Activated naive CD8-positive, alpha-beta T cell treated with anti-CD3 and anti-CD28 coated beads, Interleukin-2, amount 10 ng/mL, durations not matched to agents 7 days and 5 days (primary cell): Measurements from ENCODE around the gene AVPR1B. TPM values are rescaled to one million over a fixed set of nuclear protein-coding genes. Genes with fewer than 3 reads are reported as not detected.

Experiments
- ATAC-seq: fragments of 150-1000 bp; cut with Tn5 transposase; one replicate; pipeline ENCODE4 v1.10.0; 2021; ENCODE audit warnings: low read depth, moderate library complexity
- POLR2A ChIA-PET: fragments of 350-600 bp; sonication (Branson Sonifier 250); formaldehyde crosslinking; loops from one replicate; lab custom pipeline; 2021; ENCODE audit warnings: antibody characterized with exemption; lab: Charles Lee
- DNase-seq: peaks from one replicate; pipeline ENCODE4 v3.0.0; 2021
- H3K27ac Mint-ChIP-seq: one replicate; pipeline ENCODE4 v1.8.0; 2022; ENCODE audit warnings: mild to moderate bottlenecking, mixed read lengths
- H3K27me3 Mint-ChIP-seq: one replicate; pipeline ENCODE4 v1.8.0; 2022; ENCODE audit warnings: mild to moderate bottlenecking, moderate library complexity, mixed read lengths
- H3K36me3 Mint-ChIP-seq: one replicate; pipeline ENCODE4 v1.8.0; 2021; ENCODE audit warnings: mild to moderate bottlenecking, mixed read lengths
- H3K4me1 Mint-ChIP-seq: one replicate; pipeline ENCODE4 v1.8.0; 2021; ENCODE audit warnings: mixed read lengths
- H3K4me3 Mint-ChIP-seq: one replicate; pipeline ENCODE4 v1.8.0; 2022; ENCODE audit warnings: mild to moderate bottlenecking, moderate library complexity, mixed read lengths
- H3K9me3 Mint-ChIP-seq: one replicate; pipeline ENCODE4 v1.8.0; 2021; ENCODE audit warnings: mixed read lengths
- total RNA-seq, 2 experiments: library from RNA; stranded (reverse); gene quantifications; one replicate each; pipeline ENCODE4 v1.2.3, GENCODE V29; 2021

Gene AVPR1B
- total RNA-seq = not detected

DNA sequence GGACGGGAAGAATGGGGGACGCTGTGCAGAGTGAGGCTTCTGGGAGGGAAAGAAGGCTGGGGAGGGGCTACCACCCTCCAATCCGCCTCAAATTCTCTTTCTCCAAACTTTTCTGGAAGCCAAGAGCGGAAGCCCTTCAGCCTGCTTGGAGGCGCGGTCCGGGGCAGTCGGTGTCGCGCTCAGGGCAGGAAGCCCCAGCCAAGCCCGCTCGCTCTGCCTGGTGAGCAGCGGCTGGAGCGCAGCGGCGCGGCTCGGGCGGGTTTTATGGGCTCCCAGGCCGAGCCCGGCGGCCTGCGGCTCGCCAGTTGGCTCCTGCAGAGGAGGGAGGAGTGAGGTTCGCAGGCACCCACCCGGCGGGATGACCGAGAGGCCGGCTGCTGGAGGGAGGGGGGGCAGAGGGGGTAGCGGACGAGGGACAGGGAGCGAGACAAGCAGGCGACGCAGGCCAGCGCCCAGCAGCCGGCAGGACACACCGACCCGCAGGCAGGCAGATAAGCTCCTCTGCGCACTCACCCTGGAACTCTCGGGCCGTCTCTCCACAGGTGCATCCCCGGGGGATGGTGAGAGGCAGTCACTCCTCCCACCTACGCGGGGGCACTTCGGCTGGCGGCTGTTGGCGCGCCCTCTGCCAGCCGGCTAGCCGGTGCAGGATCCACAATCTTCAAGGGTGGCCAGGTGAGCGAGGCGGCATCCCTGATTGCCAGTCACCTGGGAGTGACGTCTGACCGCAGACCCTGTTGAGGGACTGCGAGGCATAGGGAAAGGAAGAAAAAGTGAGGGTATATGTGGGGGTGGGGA, at the start of gene AVPR1B:
Gene AVPR1B (minus strand): TSS at position 238 of the 798 bp plus-strand sequence. CDS start 498 bp downstream, outside the sequence.
- ATAC-seq (peak; percentile 83), DNase-seq (peak; percentile 46)
- Mint-ChIP-seq H3K4me3 (peak within 1 kb of the TSS; percentile 62), H3K9me3 (peaks cover 8% of the 10 kb centered on the region), H3K27me3 (peaks cover 59% of the 10 kb centered on the region), H3K4me1 (peaks cover 7% of the 10 kb centered on the region), H3K27ac (no peak within 1 kb of the TSS), H3K36me3 (no peaks in the 10 kb centered on the region)
- POLR2A ChIA-PET = no interaction called here

DNA sequence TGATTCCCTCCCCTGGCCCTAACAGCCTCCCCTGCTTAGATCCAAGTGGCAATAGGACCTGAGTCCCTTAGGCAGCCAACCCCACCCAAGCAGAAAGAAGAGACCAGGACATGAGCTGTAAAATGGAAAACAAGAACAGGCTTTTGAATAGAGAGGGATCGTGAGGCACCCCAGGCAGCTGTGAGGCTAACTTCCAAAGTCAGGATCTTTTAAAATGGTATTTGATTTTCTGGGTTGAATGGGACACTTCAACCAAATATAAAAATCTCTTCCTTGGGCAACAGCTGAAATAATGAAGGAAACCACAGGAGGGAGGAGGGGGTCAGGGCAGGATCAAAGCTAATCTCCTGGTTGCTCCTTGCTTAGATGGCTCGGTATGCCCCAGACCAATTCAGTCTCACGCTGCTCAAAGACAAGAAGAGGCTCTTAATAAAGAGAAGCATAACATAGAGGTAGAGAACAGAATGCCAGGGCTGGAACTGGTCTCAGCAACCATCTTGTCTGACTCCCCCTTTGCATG, 28.6 kb upstream of the AVPR1B start:
- Mint-ChIP-seq H3K4me1 (peaks cover 6% of the 10 kb centered on the region), H3K4me3 (no peak overlapping the region), H3K36me3 (no peaks in the 10 kb centered on the region), H3K27me3 (peaks cover 28% of the 10 kb centered on the region), H3K27ac (no peak overlapping the region), H3K9me3 (no peaks in the 10 kb centered on the region)
- ATAC-seq (no peak), DNase-seq (no peak)
- POLR2A ChIA-PET = no interaction called here

- H3K4me3 Mint-ChIP-seq = no peak overlapping the region
- no peak overlapping the region for H3K27ac Mint-ChIP-seq
- H3K27me3 Mint-ChIP-seq = peaks cover 37% of the 10 kb centered on the region
- POLR2A ChIA-PET = no interaction called here
- no peak for ATAC-seq
- peaks cover 6% of the 10 kb centered on the region for H3K4me1 Mint-ChIP-seq
- DNase-seq = no peak
- no peaks in the 10 kb centered on the region for H3K9me3 Mint-ChIP-seq
- H3K36me3 Mint-ChIP-seq = no peaks in the 10 kb centered on the region
Observed at GRCh38 chr1:206144605-206145004, 27.4 kb upstream of the AVPR1B start.

DNA sequence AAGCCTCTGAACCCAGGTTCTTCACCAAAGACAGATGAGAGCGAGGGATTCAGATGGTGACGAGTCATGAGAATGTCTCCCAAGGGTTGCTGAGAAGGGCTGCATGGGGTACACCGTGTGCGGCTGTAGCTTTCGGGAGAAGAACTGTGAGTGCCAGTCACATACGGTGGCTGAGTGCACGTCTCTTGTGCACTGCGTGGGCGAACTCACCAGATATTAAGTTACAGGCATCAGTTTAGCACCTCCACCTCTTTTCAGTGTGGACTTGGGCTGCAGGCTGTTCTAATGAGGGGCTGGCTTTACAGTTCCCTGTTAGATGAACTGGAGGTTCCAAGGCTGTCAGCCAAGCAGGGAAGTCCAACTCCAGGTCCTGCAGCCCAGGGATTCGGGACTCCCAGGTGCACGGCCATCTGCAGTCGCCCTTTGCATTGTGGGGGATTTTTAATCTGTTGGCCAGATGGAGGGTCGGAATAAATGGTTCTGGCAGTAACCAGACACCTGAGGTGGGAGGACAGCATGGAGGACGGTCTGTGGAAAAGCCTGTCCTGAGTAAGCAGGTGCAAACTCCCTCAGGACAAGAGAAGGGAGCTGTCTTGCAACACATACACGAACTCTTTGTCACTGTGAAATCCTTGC, 26.5 kb upstream of the AVPR1B start:
- Mint-ChIP-seq H3K27ac (no peak overlapping the region), H3K27me3 (peaks cover 42% of the 10 kb centered on the region), H3K36me3 (no peaks in the 10 kb centered on the region)

GRCh38 chr1:206142770-206143169, 25.6 kb upstream of the AVPR1B start:
- H3K27me3 Mint-ChIP-seq = peaks cover 46% of the 10 kb centered on the region

More for the DNA sequence above, 26.5 kb upstream of the AVPR1B start:
- POLR2A ChIA-PET = no interaction called here
- Mint-ChIP-seq H3K4me1 (peaks cover 6% of the 10 kb centered on the region), H3K9me3 (no peaks in the 10 kb centered on the region), H3K4me3 (no peak overlapping the region)
- no peak for ATAC-seq
- DNase-seq = no peak

DNA sequence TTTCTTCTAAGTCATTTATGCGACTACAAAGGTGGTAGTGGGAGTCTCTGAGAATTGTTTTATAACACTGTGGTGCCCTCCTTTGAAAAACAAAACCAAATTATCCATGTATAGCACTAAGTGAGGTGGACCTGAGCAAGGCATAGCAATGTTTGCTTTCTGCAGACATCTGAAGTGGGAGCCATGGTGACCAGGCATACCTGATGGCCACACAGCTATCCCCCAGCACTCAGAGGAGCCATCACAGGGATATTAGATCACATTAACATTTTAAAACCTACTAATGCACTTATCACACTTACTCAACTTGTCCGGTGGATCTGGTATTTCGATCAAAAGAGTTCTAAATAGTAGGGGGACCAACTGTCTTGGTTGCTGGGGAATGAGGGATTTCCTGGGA, 24.8 kb upstream of the AVPR1B start:
- Mint-ChIP-seq H3K4me1 (peaks cover 6% of the 10 kb centered on the region), H3K36me3 (no peaks in the 10 kb centered on the region), H3K4me3 (no peak overlapping the region), H3K27ac (no peak overlapping the region), H3K27me3 (peaks cover 50% of the 10 kb centered on the region), H3K9me3 (no peaks in the 10 kb centered on the region)
- no peak for ATAC-seq
- no peak for DNase-seq
- POLR2A ChIA-PET = interaction anchor here (0.7 kb wide), 1 partner anchor 1941 kb away, joined by 3 read pairs; no protein-coding TSS in a partner anchor

More at GRCh38 chr1:206142770-206143169, 25.6 kb upstream of the AVPR1B start:
- ATAC-seq (no peak), DNase-seq (no peak)
- Mint-ChIP-seq H3K36me3 (no peaks in the 10 kb centered on the region), H3K9me3 (no peaks in the 10 kb centered on the region), H3K4me1 (peaks cover 6% of the 10 kb centered on the region), H3K4me3 (no peak overlapping the region), H3K27ac (no peak overlapping the region)
- POLR2A ChIA-PET = no interaction called here

- H3K9me3 Mint-ChIP-seq = no peaks in the 10 kb centered on the region
- no peak for ATAC-seq
- no peak overlapping the region for H3K4me3 Mint-ChIP-seq
- peaks cover 35% of the 10 kb centered on the region for H3K27me3 Mint-ChIP-seq
- POLR2A ChIA-PET = no interaction called here
- H3K36me3 Mint-ChIP-seq = no peaks in the 10 kb centered on the region
- peaks cover 2% of the 10 kb centered on the region for H3K4me1 Mint-ChIP-seq
- DNase-seq = no peak
- no peak overlapping the region for H3K27ac Mint-ChIP-seq
Observed at GRCh38 chr1:206136241-206136640, 19.1 kb upstream of the AVPR1B start.

GRCh38 chr1:206135248-206135647, 18.1 kb upstream of the AVPR1B start:
- Mint-ChIP-seq H3K36me3 (no peaks in the 10 kb centered on the region), H3K4me3 (no peak overlapping the region), H3K9me3 (no peaks in the 10 kb centered on the region), H3K4me1 (no peaks in the 10 kb centered on the region), H3K27ac (no peak overlapping the region), H3K27me3 (peaks cover 31% of the 10 kb centered on the region)
- ATAC-seq (no peak), DNase-seq (no peak)
- POLR2A ChIA-PET = no interaction called here

DNA sequence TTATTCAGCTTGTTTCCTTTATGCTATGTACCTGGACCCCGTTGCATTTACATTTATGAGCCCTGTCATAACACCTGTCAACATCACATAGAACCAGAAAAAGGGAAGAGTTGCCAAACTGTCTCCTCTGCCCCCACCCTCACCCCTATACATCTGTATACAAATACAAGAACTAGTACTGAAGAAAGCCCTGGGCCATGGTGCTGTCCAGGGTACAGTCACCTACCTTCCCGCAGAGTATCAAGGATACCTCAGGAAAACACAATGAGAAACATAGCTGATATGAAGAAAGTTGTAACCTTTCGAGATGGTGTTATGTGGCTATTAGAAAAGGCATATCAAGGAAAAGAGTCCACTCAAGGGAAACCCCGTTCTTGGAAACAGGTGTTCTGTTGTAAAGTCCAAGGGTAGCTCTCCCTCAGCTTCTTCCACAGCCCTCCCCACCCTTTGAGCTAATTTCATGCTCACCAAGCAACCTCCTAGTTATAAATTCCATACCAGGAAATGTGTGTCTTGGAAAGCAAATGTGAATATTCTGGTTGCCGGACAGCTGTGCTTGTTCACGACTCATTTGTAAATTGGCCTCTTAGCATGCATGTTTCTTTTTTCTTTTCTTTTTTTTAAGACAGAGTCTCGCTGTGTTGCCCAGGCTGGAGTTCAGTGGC, 16.7 kb upstream of the AVPR1B start:
- POLR2A ChIA-PET = no interaction called here
- Mint-ChIP-seq H3K27me3 (peaks cover 27% of the 10 kb centered on the region), H3K4me3 (no peak overlapping the region), H3K36me3 (no peaks in the 10 kb centered on the region), H3K4me1 (no peaks in the 10 kb centered on the region), H3K9me3 (no peaks in the 10 kb centered on the region), H3K27ac (no peak overlapping the region)
- DNase-seq (no peak), ATAC-seq (no peak)

GRCh38 chr1:206131037-206131436, 13.8 kb upstream of the AVPR1B start:
- DNase-seq (no peak), ATAC-seq (no peak)
- Mint-ChIP-seq H3K27me3 (peaks cover 28% of the 10 kb centered on the region), H3K4me3 (no peak overlapping the region), H3K4me1 (no peaks in the 10 kb centered on the region), H3K9me3 (no peaks in the 10 kb centered on the region), H3K27ac (no peak overlapping the region), H3K36me3 (no peaks in the 10 kb centered on the region)
- POLR2A ChIA-PET = no interaction called here

DNA sequence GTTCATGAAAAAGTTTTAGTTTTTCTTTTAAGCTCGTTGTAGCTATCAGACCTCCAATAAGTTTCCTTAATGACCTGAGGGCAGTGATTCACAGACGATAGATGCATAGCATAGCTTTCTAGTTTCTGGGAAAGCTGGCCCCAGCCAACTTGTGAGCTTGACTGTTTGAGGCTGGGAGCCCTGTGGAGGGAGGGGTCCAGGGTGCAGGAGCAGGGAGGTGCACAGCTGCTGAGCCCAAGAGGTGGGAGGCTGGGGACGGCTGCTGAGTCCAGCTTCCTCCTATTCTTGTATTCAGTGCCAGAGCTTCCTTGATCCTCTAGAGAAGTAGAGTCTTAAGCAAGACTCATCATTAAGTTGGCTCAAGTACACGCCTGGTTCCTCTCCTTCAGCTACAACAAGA, 11.0 kb upstream of the AVPR1B start:
- POLR2A ChIA-PET = no interaction called here
- Mint-ChIP-seq H3K27ac (no peak overlapping the region), H3K27me3 (peaks cover 37% of the 10 kb centered on the region), H3K4me1 (no peaks in the 10 kb centered on the region), H3K36me3 (no peaks in the 10 kb centered on the region), H3K4me3 (no peak overlapping the region), H3K9me3 (no peaks in the 10 kb centered on the region)
- ATAC-seq = no peak
- DNase-seq = no peak

DNA sequence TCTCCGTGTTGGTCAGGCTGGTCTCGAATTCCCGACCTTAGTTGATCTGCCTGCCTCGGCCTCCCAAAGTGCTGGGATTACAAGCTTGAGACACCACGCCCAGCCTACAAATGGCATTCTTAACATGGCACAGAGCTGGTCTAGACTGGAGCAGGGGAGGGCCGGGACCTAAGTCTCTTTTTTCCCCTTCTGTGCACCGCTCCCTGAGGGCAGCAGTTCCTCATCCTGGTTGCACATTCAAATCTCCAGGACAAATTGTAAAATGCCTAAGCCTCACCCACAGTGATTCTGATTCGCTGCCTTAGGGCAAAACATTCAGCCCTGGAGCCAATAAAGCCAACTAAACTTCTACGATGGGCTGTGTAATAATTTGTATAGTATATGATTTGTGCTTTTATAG, 10.1 kb upstream of the AVPR1B start:
- no peaks in the 10 kb centered on the region for H3K36me3 Mint-ChIP-seq
- no peak overlapping the region for H3K4me3 Mint-ChIP-seq
- H3K27ac Mint-ChIP-seq = no peak overlapping the region

DNA sequence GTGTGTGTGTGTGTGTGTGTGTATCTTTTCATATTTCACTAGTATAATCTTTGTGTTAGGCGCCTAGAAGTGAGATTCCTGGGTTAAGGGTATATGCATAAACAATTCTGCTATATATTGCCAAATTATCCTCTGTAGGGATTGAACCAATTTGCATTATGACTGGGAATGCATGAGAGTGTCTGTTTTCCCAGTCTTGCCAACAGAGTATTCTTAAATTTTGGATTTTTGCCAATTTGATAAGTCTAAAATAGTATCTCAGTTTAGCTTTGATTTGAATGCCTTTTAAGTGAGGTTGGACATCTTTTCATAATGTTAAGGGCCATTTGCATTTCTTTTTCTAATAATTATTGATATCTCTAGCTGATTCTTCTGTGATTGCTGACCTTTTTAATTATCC, 8.2 kb upstream of the AVPR1B start:
- Mint-ChIP-seq H3K27me3 (peaks cover 46% of the 10 kb centered on the region), H3K4me1 (no peaks in the 10 kb centered on the region), H3K4me3 (no peak overlapping the region), H3K9me3 (peaks cover 11% of the 10 kb centered on the region), H3K27ac (no peak overlapping the region), H3K36me3 (no peaks in the 10 kb centered on the region)
- DNase-seq (no peak), ATAC-seq (no peak)
- POLR2A ChIA-PET = no interaction called here

More for the DNA sequence above, 10.1 kb upstream of the AVPR1B start:
- H3K4me1 Mint-ChIP-seq = no peaks in the 10 kb centered on the region
- peaks cover 41% of the 10 kb centered on the region for H3K27me3 Mint-ChIP-seq
- peaks cover 3% of the 10 kb centered on the region for H3K9me3 Mint-ChIP-seq
- DNase-seq (no peak), ATAC-seq (no peak)
- POLR2A ChIA-PET = no interaction called here
